ENCODE results near the gene SPEF1.

The SPEF1 gene

GRCh38 chr20:3764659-3765058 lies 16.6 kb downstream of the SPEF1 start:
- FAIRE-seq = no peak

GRCh38 chr20:3763671-3764601 lies 17.3 kb downstream of the SPEF1 start:
- FAIRE-seq = no peak

GRCh38 chr20:3760655-3761348 lies 20.4 kb downstream of the SPEF1 start:
- FAIRE-seq = no peak

GRCh38 chr20:3759884-3760283 lies 21.4 kb downstream of the SPEF1 start:
- FAIRE-seq = no peak

GRCh38 chr20:3759316-3759823 lies 21.9 kb downstream of the SPEF1 start:
- FAIRE-seq = no peak

GRCh38 chr20:3758566-3758965 lies 22.7 kb downstream of the SPEF1 start:
- FAIRE-seq = no peak

- FAIRE-seq = no peak
Measured at GRCh38 chr20:3757268-3757667, 24.0 kb downstream of the SPEF1 start.

- no peak for FAIRE-seq
Measured at GRCh38 chr20:3755814-3756480, 25.3 kb downstream of the SPEF1 start.

- FAIRE-seq = no peak
Measured at GRCh38 chr20:3755269-3755668, 26.0 kb downstream of the SPEF1 start.

GRCh38 chr20:3754276-3754630 lies 27.0 kb downstream of the SPEF1 start:
- FAIRE-seq = no peak

- FAIRE-seq = no peak
Measured at GRCh38 chr20:3753501-3754275, 27.6 kb downstream of the SPEF1 start.

GRCh38 chr20:3753098-3753497 lies 28.1 kb downstream of the SPEF1 start:
- no peak for FAIRE-seq

- no peak for FAIRE-seq
Measured at GRCh38 chr20:3752386-3752759, 28.9 kb downstream of the SPEF1 start.

GRCh38 chr20:3751675-3752385 lies 29.4 kb downstream of the SPEF1 start:
- no peak for FAIRE-seq

GRCh38 chr20:3751305-3751674 lies 30.0 kb downstream of the SPEF1 start:
- FAIRE-seq = no peak

GRCh38 chr20:3749689-3750531 lies 31.3 kb downstream of the SPEF1 start:
- no peak for FAIRE-seq

GRCh38 chr20:3749087-3749688 lies 32.1 kb downstream of the SPEF1 start:
- FAIRE-seq = no peak

GRCh38 chr20:3748073-3748472 lies 33.2 kb downstream of the SPEF1 start:
- FAIRE-seq = no peak

GRCh38 chr20:3747471-3747870 lies 33.8 kb downstream of the SPEF1 start:
- no peak for FAIRE-seq

- FAIRE-seq = no peak
Measured at GRCh38 chr20:3745686-3746173, 35.5 kb downstream of the SPEF1 start.

Measured in A204.1 (cell line).